ENCODE measurements around the gene PTPRK.
A peak's percentile ranks its signal among the peaks of the same experiment; 100 is the strongest.

PTPRK gene

DNA sequence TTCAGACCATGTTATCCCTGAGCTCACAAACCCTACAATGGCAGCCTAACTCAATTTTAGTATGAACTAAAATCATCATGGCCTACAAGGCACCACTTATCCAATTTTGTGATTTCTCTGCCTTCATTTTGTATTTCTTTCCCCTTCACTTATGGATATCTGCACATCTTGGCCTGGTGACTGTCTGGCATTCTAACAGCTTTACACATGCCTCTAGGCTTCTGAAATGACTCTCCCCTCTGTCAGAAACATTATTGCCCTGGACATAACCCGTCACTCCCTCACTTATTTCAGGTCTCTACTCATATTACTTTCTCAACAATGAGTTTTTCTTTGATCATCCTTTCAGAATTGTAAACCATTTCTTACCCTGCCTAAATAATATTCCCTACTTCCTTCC lies 530.3 kb downstream of the PTPRK start:
- DNase-seq: no peak

DNA sequence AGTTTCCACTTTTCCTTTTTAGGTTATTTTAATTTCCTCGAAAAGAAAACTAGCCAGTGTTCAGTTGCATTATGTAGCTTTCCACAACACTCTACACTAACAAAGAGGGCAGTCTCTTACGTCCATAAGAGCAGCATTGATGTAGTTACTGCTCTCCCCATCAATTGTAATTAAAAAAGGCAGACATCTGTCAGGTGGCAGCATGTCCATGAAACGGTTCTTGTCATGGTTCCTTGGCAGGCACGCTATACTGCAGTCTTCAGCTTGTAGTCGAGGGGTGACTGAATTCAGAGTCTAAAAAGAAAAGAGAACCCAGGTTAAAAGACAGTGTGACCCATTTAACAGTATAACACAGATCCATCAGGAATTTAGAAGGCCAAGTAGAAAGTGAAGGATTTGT lies 539.4 kb downstream of the PTPRK start:
- DNase-seq: no peak

DNA sequence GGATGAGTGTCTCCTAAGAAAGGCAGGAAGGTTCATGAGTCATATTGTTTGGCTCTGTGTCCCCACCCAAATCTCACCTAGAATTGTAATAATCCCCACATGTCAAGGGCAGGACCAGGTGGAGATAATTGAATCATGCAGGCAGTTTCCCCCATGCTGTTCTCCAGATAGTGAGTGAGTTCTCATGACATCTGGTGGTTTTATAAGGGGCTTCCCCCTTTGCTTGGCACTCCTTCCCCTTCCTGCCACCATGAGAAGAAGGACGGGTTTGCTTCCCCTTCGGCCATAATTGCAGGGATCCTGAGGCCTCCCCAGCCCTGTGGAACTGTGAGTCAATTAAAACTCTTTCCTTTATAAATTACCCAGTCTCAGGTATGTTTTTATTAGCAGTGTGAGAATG lies 542.2 kb downstream of the PTPRK start:
- DNase-seq: peak; percentile 6

DNA sequence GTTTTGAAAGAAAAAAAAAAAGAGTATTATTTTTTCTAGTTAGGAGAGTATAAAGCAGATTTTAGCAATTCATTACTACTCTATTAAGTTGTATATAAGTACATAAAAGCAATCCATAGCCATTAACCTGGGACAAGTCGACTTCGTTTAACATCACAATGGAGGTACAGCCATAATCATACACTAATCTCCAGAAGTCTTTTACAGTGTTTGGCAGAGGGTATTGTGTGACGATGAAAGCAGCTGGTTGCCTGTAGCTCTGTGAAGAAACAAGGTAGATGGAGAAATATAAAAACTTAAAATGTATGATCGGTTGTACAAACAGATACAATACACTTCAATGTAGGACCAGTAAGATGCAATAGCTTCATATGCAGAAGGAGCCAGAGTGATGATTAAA lies 543.6 kb downstream of the PTPRK start:
- no peak for DNase-seq

DNA sequence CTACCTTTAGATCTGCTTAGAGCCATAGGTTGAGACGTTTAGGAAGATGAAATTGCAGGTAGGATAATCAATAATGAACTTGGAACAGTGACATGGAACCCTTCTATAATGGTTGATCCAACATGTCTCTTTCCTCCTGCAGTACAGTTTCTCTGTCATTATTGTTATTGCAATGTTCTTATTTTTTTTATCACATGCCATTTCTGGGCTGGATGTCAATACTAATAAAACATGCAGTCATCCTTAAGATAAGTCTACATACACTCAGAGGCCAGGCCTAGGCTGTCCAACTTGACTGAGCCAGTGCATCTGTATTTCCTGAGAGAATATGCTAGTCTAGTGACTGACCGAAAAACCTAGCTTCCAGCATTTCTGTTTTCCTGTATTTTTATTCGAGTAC lies 544.3 kb downstream of the PTPRK start:
- no peak for DNase-seq

DNA sequence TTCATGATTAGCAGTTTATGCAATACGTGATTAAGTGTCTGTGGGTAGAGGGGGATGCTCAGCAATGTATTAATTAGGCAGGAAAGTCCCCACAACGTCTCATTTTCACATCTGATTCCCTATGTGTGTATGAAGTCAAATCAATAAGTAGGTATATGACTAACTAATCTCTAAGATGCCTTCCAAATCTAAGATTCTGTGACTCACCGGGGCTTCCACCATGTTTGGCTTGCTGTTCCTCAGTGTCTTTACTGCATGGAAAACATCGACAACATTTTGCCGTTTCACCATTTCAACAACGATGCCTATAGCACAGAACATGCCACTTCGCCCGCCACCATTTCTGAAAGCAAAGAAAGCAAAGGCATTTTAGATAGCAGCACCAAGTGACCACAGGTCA lies 547.6 kb downstream of the PTPRK start:
- DNase-seq: no peak

DNA sequence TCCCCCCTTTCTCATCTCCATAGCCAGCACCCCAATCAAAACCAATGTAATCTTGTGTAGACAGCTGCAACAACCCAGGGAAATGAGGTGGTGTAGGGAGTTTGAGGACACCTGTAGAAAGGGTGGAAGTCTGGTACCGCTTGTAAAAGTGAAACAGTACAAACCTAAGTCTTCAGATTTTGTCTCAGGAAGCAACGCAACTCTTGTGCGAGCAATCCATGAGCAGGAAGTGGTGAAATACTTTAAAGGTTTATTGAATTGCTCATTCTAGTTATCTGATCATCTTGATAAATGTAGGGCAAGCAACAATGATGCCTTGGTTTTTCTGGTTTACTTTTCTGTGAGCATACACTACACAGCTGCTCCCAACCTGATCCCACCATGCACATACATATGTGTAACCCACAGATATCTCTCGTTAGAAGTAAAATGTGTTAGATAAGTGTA lies 548.4 kb downstream of the PTPRK start:
- DNase-seq: peak; percentile 43

DNA sequence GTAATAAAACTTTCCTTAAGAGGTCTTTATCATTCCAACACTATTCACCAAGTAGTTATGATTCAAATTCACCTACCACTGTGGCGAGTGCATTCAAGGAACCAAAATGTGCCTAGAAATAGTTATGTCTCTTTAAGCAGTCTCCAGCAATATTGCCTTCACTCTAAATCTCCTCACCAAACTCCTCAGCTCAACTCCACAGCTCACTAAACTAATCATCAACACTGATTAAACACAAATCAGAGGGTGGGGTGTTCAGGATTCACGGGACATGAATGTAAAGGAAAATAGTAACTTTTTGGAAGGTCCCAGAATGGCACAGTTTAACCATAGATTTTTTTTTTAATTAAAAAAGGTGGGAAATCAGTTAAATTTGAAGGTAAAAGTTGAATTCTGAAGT lies 549.0 kb downstream of the PTPRK start:
- DNase-seq: no peak

DNA sequence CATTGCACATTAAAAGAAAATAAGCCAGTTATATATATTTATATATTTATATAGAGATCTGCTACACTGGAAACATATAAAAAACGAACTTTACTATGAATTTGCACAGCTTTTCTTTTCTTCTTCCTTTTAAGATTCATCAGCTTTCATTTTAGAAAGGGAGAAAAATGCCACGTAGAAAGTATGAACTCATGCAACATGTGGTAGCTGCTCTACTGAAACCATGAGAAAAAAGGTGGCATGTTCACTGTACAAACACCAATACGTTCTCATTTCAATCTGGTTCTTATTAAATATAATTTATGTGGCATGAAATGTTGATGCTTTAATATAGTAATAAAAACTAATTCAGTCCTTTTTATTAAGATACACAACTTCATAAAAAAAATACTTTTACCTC lies 550.7 kb downstream of the PTPRK start:
- no peak for DNase-seq

DNA sequence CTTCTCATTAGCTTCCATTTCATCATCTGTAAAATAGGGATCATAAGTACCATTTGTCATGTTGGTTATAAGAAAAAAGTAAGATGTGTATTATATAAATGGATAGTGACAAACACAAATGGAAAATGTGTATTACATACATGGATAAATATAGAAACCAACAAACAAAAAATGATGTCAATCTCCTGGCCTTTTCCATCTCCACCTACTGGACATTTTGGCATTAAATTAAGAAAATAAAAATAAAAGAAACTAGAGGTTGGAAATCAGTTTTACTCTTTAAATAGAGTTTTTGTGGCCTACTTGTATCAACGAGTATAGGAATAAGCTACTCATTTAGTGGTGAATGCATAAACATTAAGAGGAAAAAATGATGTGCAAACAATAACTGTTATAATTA lies 552.0 kb downstream of the PTPRK start:
- DNase-seq: no peak

DNA sequence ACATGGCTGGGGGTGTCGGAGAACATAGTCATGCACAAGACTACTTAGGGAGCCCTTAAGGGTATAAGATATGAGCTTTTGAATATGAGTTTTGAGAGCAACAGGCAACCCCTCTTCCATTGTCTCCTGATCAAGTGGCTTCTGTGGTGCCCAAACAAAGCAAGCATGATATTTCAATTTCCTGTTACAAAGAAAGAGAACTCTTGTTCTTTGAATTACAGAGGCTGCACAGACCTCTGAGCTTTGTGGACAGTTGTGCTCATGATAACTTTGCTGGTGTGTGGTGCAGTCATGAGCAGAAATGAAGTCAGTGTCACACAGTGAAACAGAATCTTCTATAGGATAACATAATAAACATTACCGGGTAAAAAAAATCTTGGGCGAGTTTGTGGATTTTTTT lies 552.7 kb downstream of the PTPRK start:
- no peak for DNase-seq

DNA sequence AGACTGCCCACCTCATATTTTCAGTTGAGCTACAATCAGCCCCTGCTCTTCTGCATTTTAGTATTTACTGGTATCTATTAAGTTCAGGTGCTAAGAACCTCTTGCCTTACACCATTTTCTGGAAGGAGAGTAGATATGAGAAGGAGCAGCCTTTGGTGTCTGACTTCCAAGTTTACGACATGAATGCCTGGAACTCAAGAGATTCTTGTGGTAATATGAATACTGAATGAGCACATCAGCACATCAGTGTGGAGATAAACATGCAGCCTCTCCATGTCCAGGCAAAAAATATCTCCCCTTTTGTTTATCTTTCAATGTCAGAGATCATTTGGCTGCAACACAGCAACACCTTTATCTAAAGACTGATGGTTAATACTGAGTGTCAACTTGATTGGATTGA lies 553.8 kb downstream of the PTPRK start:
- DNase-seq: no peak

DNA sequence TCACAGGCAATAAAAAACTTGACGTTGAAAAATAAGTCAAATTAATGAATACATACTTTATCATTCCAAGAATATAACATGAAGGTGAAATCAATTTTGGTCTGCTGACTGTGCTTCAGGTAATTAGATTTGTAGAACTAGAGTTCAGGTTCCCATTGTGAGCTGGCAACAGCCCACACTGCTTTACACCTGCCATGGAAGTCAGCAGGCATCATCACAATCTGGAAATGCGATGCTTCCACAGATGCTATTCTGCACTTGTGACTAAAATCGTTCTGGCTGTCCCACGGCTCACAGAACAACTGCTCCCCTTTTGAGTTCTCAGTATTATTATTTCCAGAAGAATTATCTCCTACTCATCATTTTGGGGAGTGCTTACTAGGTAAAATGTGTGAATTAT lies 556.9 kb downstream of the PTPRK start:
- no peak for DNase-seq

DNA sequence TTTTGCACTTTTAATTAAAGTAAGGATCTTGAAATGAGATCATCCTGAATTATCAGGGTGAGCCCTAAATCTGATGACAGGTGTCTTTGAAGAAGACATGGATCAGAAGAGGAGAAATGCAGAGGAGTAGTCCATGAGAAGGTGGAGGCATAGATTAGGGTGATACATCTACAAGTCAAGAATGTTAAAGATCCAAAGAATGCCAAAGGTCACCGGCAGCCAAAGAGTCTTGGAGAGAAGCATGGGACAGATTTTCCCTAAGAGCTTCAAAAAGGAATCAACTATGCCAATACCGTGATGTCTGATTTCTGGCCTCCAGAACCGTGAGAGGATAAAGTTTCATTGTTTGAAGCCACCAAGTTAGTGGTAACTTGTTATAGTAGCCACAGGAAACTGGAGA lies 560.5 kb downstream of the PTPRK start:
- DNase-seq: no peak

DNA sequence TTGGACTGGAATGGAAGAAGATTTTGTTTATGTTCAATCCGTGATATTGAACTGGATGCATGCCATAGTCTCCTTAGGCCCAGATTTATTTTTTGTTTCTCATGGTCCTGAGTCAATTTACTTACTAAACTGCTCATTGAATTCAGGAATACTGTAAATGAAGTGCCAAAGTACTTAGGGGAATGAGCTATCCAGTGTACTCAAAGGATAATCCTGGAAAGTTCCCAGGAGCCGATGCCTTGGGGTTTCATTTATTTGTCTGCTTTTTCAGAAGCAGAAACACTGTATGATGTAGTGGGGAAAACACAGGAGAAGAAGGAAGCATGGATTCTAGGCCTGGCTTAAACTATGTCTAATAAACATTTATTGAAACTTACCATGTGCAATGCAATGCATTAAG lies 563.4 kb downstream of the PTPRK start:
- DNase-seq: no peak

DNA sequence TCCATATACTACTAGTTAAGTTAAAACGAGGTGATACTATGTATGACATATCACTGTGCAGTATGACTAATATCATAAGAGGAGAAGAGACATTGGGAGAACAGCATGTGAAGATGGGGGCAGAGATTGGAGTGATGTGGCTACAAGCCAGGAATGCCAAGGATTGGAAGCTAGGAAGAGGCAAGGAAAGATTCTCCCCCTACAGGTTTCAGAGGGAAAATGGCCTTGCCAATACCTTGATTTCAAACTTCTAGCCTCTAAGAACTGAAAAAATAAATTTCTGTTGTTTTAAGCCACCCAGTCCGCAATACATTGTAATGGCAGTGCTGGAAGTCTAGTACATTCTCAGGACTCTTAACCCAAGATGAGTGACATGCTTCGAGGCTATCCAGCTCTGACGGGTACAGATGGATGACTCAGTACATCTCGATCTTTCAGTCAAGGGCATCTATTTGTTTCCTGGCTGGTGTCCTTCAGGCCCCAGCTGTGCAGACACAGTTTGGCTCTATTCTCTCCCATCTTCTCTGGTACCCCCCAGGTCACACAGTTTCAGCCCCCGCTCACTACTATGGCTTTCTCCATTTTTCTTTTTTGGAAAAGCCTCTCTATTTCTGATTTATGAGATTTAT lies 564.0 kb downstream of the PTPRK start:
- DNase-seq: no peak

DNA sequence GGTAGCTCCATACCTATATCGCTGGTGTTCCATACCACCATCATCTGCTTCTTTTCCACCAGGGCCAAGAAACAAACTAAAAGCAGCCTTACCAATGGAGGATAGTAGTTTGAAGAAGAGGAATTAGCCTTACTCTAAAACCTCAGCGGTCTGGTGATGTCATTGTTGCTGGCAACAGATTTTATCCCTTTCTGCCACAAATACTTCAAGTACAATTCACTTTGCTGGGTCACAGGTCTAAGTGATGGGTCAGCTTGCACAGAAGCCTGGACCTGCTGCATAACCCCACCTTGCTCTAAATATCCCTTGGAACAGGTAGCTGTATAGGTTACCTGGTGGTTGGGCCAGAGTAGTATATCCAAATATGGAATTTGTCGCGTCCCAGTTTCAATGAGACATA lies 566.3 kb downstream of the PTPRK start:
- DNase-seq: no peak

DNA sequence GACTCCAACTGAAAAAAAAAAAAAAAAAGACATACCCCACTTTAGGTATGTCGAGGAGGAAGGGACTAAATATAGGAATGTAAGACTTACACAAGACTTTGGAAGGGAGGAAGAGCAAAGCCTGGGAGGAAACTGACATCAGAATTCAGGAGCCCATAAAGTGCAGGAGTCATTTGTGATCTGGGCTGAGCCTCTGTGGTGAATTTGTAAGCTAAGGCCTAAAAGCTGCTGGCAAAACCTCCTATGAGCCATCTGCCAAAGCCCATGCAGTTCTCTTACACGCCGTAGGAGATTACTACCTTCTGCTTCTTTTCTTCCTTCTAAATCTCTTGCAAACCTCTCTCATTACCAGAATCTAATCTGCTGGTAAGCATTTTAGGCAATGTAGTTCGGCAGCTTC lies 567.6 kb downstream of the PTPRK start:
- no peak for DNase-seq

DNA sequence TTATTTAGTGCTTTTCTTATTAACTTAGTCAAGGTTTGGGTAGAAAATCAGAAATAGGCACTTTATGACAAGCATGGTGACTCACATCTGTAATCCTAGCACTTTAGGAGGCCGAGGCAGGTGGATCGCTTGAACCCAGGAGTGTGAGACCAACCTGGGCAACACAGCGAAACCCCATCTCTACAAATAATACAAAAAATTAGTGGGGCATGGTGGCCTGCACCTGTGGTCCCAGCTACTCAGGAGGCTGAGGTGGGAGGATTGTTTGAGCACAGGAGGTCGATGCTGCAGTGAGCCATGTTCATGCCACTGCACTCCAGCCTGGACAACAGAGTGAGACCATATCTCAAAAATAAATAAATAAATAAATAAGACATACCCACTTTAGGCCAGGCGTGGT lies 568.2 kb downstream of the PTPRK start:
- DNase-seq: no peak

DNA sequence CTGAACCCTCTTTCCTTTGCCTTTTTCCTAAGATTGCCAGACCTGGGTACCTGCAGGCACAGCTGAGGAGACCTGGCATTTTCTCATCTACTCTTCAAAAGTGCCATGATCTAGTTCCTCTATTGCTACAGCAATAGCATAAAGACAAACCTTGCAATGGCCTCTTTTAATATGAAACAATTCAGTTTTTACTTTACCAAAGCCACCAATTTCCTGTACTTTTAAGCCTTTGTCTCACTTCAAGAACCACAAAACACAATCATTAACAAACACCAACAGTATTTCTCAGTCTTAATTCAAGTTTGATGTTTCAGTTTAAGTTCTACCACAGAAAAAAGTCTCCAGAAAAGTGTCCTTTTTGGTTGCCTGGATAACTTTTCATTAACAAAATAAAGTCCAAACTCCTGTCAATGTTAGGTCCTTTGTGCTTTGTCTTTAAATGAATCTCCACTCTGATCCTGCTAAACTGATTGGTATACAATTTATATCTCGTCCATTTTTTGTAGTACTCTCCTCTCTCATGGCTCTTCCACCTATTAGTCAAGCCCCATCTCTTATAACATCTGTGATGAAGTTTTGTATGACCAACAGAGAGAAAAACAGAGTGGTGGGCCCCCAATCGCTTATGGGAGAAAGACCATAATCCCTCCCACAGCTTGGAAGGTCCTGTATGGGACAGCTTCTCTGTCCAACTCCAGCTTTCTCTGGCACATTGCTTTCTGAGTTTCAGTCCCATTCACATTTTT lies 569.1 kb downstream of the PTPRK start:
- DNase-seq: no peak

DNA sequence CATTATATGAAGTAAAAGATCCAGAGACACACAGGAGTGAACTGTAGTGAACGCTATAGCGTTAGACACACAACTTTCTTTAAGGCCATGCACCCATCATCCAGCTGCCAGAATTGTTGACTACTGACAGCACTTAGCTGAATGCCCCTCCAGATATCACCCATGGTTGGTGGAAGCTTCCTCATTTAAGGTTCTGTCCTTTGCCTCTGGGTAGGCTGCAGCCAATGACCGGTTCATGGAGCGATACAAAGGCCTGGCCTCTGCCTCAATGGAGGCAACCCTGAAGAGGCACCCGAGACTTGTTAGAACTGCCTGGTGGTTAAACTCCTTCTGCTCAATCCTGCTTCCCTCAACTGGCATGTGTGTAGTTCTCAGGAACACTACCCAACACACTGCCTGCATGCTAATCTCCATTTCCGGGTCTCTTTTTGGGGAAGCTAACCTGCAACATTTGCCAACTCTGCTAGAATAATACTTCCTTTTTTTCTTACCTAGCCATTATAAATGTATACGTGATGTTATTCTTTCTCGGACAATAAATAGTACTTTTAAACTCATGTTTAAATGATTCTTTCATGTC lies 569.7 kb downstream of the PTPRK start:
- DNase-seq: no peak

DNA sequence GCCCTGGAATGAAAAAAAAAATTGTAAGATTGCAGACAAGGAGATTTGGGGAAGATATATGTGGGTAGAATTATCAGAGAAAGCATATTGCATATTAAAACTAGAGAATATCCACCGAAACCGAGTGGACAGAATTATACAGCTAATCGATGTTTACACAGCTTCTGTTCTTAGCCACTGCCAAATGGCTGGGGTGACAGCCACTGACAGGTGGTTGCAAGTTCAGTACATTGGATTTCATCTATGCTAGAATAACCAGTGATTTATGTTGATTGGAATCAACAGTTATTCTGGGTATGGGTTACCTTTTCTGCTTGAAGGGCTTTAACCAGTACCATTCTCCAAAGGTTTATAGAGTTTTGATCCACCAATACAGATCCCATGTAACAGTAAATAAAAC lies 571.1 kb downstream of the PTPRK start:
- DNase-seq: no peak

DNA sequence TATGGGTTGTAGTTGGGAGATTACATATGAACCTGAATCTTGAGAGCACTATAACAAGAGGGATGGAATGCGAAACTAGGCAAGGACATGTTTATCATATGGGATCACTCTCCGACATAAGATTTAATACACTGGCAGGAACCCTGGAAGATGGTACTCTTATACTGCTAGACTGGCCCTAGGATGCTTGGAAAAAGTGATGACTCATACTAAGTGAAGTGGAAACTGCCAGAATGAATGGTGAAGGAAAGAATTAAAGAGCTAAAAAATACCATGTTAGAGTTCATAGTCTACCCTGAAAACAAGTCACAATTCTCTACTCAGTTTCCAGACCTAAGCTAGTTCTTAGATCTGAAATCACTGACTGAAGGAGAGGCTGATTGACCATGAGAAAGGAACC lies 574.0 kb downstream of the PTPRK start:
- DNase-seq: no peak

DNA sequence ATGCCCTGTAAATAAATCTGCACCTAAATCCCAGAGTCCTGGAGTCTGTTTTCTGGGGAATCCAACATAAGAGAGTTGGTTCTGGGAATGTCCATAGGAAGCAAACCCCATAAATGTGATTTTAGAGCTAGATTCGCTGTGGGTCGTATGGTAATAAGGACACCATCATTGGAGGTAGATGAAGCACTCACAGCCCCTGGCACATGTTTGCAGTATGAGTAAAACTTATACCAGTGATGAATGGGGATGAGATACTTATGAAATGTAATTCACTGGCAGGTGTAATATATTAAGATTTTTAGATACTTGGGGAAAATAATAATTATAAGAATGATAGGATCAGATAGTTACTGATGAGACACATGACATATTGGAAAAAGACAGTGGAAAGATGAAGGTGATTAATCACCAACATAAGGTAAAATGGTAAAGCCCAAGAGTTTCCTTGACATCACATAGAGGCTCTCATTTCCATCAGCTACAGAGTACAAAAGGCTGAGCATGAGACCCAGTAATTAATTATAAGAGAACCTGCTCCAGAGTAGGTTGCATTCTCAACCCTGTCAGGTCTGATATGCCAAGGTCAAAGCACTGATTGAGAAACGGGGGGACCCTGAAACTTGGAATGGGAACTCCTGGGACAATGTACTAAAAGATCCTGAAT lies 574.8 kb downstream of the PTPRK start:
- DNase-seq: no peak

Measured in CD4-positive, alpha-beta T cell treated with Interferon gamma for 1 hour (primary cell).